GM19328 (cell line): ENCODE data around the gene GNB1.

Experiments used
- ATAC-seq: cut with Tn5 transposase; IDR thresholded peaks from one replicate; pipeline ENCODE4 v1.9.1; 2021; ENCODE audit warnings: mild to moderate bottlenecking, moderate library complexity; ENCODE audit not compliant: unreplicated experiment

Gene GNB1

DNA sequence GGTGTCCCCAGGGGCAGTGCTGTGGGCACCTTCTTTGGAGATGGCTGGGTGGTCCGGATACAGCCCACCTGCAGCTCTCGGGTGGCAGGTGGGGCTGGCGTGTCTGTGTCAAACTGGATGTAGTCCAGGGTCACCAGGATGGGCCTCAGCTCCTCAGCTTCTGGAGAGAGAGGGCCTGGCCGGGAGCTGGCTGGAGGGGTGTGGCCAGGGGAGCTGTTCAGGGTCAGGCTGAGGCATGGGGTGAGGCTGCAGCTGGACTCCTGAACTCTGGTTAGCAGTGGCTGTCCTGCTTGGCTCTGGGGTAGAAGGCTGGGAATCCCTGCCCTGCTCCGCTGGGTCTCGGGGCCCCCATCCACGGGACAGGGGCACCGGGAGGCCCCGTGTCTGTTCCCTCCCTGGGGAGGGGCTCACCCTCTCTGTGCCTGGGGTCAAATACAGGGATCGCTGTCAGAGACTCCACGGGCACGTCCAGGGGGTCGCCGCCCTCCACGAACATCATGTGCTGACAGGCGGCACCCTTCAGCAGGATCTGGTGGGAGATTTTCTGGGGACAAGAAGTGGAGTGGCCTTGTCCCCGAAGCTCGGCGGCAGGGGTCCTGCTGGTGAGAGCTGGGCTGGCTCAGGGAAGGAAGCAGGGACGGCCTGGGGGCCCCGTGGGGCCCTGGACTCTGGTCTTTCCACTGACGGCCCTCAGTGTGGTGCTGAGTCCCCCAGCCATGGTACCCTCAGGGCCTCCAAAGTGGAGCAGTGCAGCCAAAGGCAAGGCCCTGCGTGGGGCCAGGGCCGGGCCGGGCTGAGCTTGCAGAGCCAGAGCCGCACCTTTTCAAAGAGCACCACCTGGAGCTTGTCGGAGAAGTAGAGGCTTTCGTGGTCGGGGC lies 32.3 kb upstream of the GNB1 start:
- no peak for ATAC-seq

DNA sequence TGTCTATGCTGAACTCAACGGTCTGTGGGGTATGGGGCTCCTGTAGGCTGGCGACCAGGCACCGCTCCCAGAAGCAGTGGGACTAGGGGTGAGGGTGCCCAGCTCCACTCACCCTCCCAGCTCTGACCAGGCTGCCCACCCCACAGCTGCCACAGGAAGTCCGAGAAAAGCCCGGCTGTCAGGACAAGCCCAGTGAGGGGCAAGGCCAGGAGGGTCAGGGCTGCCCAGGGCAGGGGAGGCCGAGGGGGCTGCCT lies 31.7 kb upstream of the GNB1 start:
- no peak for ATAC-seq

DNA sequence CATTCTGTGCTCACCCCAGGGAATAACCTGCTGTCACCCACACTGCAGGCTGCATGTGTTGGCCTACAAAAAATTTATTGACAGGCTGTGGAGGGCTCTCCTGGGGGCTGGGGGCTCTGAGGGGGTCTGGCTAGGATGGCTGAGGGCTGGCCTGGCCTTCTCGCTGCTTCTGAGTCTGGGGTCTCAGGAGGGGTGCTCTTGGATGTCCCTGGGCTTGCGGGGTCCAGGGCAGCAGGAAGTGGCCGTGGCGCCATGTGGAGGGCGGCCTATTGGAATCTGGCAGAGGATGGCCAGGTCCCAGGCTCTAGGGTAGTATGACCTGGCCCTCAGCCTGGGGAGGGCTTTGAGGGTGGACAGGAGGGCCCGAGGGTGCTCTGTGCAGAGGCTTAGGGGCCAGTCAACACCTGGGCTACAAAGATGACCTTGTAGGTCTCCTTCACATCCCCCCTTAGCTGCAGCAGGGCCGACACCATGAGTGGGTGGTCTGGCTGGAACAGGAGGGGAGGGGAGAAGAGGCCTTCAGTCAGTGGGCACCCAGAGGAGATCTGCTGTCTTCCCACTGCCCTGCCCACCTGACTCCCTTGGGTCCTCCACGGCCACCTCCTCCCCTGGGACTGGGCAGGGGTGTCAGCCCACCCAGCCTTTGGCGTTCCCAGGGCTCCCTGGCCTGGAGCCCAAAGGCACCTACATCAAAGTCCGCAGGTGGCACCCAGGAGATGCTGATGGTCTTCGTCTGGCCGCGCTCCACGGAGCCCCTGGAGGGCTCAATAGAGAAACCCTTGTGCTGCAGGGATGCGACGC lies 31.2 kb upstream of the GNB1 start:
- no peak for ATAC-seq

- no peak for ATAC-seq
Observed at GRCh38 chr1:1921459-1921862, 30.6 kb upstream of the GNB1 start.

- no peak for ATAC-seq
Observed at GRCh38 chr1:1920608-1921458, 29.9 kb upstream of the GNB1 start.

DNA sequence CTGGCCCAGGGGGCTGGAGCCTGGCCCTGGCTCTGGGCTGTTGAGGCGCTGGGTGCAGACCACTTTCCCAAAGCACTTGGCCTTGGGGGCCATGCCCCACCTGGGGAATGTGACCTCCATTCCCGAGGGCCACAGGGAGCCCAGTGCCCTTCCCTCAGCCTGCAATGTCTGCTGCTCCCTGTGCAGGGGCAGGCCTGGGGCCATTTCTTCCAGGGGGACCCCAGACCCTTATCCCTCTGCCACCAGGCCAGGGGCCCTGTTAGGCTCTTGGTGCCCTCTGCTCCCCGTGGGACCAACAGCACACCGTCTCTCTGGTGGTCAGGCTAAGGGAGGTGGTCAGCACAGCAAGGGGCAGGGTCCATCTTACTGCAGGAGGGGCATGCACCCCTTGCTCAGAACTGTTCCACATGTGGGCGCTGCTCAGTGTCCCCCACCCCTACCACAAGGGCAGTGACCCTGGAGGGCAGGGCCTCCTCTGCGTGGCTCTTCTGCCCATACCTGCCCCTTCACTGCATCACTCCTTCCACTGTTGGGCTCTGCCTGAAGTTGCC lies 29.2 kb upstream of the GNB1 start:
- ATAC-seq: no peak

- ATAC-seq: peak; percentile 80
Observed at GRCh38 chr1:1919304-1920056, 28.6 kb upstream of the GNB1 start.

DNA sequence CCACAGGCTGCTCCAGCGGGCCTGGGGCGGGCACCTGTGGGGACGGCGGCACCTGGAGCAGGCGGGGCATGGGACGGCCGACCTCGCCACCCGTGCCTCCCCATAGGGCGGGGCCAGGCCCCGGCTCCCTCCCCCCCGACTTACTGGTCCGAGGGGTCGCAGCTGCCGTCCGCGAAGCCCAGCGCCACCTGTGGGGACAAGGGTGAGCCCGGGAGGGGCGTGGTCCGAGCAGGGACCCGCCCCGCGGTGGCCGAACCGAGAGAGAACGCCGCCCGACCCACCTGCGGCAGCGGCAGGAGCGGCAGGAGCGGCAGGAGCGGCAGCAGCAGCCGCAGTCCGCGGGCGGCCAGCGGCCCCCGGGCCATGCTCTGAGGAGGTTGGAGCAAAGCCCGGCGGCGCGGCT lies 28.0 kb upstream of the GNB1 start, which contains the start of gene TMEM52:
TMEM52 (minus strand) TSS at position 379 of the 403 bp plus-strand sequence; CDS start at position 365, 14 bp downstream.
- peak; percentile 35 for ATAC-seq

- no peak for ATAC-seq
Observed at GRCh38 chr1:1917995-1918900, 27.4 kb upstream of the GNB1 start.

DNA sequence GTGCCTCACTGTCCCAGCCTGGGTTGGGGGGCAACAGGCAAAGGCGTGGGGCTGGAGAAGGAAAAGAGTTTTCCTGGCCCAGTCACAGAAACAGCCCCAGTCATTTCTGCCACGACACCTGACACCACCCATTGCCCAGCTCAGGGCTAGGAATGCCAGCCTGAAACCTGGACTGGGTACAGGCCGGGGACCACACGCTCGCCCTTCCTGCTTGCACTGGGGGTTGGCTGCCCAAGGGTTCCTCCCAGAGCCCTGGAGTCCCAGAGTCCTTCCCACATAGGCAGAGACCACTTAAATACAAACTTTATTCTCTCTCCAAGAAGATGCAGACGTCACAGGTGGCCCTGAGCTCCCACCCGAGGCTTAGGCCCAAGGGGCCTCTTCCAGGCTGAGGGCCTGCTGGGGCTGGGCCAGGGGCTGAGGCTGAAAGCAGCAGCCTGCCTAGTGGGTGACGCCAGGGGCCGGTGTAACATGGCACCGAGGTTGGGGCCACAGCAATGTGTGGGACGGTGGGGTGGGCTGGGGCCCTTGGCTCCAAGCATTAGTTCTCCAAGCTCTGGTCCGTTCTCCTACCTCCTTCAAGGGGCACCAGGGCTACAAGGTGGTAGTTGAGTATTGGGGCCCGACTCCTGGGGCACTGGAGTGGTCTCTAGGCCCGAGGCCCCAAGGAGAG lies 26.6 kb upstream of the GNB1 start:
- no peak for ATAC-seq

DNA sequence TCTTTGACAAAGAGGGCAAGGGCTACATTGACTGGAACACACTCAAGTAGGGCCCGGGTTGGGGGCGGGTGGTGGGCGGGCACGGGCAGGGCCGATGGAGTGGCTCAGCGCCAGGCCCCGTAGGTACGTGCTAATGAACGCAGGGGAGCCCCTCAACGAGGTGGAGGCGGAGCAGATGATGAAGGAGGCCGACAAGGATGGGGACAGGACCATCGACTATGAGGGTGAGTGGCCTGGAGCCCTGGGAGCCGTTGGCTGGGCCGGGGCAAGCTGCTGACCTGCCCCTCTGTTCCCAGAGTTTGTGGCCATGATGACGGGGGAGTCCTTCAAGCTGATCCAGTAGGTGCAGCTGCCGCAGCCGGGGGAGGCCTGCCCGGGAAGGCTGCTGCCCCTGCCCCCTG lies 26.0 kb upstream of the GNB1 start:
- no peak for ATAC-seq

- no peak for ATAC-seq
Observed at GRCh38 chr1:1915911-1916840, 25.3 kb upstream of the GNB1 start.

- ATAC-seq: no peak
Observed at GRCh38 chr1:1914971-1915692, 24.2 kb upstream of the GNB1 start, which contains the start of gene CALML6. Gene CALML6 (plus strand): TSS chr1:1915260. CDS start chr1:1915281, 21 bp downstream.

GRCh38 chr1:1914101-1914970 lies 23.4 kb upstream of the GNB1 start:
- no peak for ATAC-seq

- no peak for ATAC-seq
Observed at GRCh38 chr1:1911350-1912041, 20.6 kb upstream of the GNB1 start.
